GM19023 (cell line): ENCODE results near the gene WDR45B.

Experiments used
- ATAC-seq: cut with Tn5 transposase; IDR thresholded peaks from one replicate; pipeline ENCODE4 v1.9.1; 2021; ENCODE audit warnings: mild to moderate bottlenecking, moderate library complexity; ENCODE audit not compliant: unreplicated experiment

WDR45B gene

DNA sequence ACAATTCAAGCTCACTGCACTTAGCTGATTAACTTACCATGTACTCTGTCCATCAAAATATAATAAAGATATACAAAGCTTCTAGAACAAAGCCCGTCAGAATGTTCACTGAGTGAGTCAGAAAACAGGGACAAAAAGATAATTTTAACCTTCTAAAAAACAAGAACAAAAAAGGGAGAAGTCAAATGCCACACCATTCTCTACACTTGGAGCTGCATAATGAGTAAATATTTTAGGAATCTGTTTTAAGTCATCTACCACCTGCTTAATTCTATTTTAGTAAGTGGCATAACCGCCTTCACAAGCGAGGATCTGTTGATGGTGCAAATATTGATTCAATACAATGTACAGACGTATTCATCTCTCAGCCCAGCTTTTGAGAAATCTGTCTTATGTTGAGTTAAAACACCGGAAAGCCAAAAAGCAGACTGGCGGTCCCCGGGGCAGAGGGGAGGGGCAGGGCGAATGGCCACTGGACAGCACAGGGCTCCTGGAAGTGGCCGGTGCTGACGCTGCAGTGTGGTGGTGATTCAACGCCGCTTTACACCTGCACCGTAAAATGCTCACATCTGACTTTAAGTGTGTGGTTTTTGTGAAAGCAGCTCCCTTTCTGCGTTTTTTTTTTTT, 30.1 kb upstream of the WDR45B start:
- ATAC-seq, result no peak

DNA sequence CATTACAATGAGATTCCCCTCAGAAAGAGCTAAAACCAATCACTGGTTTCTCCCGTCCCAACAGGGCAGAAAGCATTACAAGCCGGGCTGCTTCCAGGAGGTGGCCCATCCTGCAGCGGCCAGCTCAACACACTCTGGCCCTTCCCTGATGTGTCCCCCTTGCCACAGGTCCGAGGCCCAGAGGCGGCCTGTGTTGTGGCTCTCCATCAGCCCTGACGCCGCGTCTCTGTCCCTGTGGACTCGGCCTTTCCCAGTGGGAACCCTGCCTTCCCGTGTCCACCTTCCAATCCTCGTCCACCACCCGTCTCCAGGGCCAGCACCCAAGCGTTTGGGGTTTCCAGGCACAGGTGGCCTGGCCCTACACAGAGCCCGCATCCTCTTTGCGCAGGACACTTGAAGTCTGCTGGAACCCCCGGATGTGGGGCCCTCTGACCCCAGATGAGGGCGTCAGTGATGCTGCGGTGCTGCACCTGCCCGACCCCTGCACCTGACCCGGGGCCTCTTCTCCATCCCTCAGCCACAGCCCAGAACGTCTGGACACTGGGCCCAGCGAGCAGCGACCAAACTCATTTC, 29.2 kb upstream of the WDR45B start:
- no peak for ATAC-seq

DNA sequence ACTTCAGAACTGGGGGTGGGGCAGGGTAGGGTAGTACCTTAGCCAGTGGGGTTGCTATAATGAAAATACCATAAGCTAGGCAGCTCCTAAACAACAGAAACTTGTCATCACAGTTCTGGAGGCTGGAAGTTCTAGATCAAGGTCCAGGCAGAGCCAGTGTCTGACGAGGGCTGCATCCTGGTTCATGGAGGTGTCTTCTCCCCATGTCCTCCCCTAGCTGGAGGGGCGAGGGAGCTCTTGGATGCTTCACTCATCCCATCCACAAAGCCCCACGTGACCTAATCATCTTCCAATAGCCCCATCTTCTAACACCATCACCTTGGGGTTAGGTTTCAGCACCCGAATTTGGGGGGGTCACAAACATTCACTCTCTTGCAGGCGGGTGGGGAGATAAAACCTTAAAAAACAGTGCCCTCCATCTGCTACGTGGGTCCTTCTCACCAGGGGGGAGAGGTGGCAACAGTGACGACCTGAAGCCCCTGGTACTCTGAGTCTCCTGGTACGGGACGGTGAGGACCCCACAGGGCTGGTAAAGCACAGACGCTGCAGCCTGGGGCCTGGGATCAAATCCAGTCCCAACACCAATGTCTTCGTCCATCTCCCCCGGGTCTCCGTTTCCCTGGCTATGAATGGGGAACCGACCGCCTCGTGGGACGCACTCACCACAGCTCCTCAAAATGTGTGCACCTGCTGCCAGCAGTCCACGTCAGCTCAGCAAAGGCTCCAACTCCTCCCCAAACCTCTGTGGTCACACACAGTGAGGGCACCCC, 27.4 kb upstream of the WDR45B start:
- no peak for ATAC-seq

DNA sequence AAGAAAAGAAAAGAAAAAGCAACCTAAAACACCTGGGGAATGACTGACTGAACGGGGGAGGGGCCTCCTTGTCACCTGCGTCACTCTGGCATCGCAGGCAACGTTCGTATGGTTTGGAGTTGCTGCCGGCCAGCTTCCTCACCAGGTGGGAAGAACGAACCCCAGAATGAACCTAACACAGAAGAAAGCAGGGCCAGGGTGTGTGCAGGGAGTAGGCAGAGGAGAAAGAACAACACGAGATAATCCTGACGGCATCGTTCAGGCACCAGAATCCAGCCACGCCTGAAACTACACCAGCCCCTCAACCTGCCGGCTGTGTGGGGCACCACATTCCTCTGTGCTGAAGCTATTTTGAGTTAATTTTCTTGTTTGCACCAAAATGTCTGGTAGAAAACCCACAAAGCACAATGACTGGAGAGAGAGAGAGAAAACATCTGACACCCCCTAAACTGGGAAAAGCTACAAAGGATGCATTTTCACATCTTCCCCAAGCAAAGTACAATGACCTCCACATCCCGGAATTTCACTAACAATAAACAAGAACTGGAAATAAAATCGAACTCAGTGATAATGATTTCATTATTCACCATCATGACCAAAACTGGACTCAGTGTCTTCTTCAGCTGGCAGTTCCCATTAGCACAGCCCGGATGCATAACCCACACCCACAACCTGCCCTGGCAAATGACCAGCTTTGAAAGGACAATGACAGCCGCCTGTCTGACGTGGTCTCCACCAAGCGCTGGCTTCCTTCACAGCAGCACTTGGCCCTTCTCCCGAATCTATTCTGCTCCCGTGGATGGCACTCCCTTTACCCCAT, 26.6 kb upstream of the WDR45B start:
- ATAC-seq, result no peak

DNA sequence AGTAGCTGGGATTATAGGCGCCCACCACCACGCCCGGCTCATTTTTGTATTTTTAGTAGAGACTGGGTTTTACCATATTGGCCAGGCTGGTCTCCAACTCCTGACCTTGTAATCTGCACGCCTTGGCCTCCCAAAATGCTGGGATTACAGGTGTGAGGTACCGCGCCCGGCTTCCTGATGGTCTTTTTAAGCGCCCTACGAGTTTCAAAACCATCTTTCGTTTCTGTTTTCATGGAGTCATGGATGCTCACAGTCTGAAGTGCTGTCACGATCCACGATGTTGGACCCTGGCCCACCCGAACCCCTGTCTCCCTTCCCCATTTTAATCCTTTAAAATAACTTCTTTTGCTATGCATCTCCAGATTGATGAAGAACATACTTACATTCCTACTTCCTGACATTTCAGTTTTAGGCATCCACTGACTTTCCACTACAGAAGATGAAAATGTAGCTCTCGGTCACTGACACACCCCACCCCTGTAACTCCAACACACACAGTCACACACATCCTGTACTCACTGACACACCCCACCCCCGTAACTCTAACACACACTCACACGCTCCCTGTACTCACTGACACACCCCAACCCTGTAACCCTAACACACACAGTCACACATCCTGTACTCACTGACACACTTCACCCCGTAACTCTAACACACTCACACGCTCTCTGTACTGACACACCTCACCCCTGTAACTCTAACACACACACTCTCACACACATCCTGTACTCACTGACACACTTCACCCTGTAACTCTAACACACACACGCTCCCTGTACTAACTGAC, 22.6 kb upstream of the WDR45B start:
- ATAC-seq, result no peak

DNA sequence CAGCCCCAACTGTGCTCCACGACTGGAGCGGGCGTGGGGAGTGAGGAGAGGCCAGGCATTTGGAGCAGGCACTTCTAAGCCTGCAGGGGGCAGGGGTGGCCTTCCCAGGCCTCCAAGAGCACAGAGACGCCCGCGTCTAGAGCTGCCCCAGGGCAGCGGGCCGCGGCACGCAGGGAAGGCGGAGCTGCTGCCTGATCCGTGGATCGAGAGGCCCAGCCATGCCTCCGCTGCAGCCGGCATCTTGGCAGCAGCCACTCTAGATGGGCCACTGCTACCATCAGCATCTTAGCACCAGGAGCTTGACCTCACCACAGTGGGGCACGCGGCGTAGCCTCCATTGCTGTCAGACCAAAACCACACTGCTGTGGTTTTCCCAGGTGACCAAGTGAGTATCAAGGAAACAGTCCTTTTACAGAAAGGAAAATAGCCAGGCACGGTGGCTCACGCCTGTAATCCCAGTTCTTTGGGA, 20.4 kb upstream of the WDR45B start:
- no peak for ATAC-seq

DNA sequence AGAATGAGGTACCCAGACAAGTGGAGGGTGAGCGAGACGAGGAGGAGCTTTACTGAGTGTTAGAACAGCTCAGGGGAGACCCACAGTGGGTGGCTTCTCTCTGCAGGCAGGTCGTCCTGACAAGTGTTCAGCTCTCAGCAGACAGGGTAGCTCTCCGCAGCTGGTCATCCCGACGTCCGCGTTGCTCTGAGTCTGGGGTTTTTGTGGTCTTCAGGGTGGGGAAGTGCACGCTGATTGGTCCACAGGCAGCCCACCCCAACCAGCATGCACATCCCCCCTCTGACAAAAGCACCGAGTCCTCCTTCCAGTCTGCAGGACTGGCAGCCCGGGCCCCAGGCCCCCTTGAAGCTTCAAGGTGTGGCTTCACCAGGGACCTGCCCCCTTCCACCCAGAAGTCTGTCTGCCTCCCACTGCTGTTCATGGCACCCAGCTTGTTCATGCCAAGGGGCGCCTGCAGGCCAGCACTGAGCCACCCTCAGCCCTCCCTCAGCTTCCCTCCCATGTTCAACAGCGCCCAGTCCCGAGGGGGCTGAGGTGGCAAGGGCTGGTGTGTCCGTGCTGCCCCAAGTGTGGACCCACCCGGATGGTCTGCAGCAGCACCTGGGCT, 19.9 kb upstream of the WDR45B start:
- ATAC-seq, result no peak

DNA sequence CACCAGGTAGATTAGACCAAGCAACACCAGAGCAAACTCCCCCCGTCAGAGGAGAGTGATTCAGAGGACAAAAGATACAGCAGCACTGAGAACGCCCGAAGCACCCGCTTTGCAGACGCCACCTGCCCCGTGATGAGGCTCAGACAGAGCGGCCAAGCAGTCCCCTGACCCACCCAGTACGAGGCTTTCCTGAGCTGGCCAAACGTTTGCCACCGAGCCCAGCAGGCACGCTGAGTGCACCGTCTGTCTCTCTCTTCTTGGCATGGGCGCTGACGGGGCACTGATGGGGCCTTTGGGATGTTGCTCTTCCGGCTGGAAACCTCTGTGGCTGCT, 19.4 kb upstream of the WDR45B start:
- ATAC-seq, result no peak

DNA sequence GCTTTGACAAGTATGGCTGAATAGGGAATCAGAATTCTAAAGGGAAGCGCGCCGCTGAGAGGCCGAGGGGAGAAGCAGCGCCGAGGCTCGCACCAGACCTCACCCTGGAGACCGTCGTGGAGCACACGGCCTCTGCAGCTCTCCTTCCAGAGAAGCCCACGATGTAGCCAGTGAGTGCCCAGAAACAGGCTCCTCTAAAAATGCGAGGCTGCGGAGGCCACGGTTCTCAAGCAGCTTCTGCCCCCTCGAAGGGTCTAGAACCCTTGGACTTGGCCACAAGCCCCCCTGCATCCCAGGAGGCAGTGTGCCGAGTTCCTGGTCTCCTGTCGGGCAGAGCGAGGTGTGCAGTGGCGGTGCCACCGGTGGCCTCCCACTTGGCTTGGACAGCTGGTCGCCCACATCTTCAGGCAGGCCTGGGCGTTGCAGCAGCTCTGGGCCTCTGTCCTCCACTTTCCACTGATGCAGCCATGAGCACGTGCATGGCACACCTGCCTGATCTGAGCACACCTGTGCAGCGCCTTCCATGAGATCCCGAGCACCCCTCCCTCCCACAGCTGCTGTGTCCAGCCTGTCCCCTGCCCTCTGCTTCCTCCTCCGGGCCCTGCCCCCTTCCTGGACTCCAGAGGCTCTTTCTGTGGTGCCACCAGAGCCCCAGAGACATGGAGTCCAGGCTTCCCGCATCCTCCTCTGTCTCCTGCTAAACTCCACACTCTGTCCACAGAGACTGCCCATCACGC, 18.9 kb upstream of the WDR45B start:
- ATAC-seq, result no peak

DNA sequence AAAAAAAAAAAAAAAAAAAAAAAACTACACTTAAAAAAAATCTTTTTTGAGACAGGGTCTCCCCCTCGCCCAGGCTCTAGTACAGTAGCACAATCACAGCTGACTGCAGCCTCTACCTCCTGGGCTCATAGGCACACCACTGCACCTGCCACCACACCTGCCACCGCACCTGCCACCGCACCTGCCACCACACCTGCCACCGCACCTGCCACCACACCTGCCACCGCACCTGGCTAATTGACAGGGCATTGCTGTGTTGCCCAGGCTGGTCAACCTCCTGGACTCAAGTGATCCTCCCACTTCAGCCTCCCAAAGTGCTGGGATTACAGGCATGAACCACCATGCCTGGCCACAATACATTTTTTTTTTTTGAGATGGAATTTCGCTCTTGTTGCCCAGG, 17.6 kb upstream of the WDR45B start:
- ATAC-seq, result no peak

DNA sequence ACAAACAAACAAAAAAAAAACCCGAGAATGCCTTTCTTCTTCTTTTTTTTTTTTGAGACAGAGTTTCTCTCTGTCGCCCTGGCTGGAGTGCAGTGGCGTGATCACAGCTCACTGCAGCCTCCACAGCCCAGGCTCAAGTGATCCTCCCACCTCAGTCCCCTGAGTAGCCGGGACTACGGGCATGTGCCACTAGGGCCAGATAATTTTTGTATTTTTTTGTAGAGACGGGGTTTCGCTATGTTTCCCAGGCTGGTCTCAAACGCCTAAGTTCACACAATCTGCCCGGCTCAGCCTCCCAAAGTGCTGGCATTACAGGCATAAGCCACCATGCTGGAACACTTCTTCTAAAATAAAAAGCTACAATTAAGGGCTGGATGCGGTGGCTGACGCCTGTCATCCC, 17.0 kb upstream of the WDR45B start:
- ATAC-seq, result no peak

DNA sequence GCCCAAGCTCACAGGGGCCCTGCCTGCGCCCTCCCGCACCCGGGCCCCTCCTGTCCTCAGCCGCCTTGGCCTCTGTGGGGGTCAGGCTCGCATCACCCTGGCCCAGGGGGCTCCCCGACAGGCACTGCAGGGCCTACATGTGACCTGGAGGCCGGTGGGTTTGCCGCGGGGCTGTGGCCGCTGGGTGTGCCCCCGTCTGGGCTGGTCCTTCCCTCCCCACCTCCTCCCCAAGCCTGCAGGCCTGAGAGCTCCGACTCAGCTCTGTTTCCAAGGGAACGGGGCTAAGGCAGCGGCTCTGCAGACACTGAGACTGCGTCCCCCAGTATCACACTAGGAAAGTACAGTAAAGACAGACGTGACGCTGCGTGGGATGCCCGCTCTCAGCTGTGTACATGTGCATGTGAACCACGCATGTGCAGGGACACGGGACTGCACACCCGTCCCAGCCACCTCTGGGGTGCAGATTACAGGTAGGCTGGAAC, 16.5 kb upstream of the WDR45B start:
- ATAC-seq, result no peak

DNA sequence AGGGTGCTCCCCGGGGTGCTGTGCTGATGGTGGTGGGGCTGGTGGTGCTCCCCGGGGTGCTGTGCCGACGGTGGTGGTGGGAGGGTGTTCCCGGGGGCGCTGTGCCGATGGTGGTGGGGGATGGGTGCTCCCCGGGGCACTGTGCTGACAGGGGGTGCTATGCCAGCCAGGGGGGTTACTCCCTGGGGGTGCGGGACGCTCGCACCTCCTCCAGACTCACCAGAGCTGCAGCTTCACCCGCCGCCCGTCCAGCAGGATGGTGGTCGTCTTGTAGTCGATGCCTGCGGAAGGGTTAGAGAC, 16.0 kb upstream of the WDR45B start:
- ATAC-seq, result no peak

DNA sequence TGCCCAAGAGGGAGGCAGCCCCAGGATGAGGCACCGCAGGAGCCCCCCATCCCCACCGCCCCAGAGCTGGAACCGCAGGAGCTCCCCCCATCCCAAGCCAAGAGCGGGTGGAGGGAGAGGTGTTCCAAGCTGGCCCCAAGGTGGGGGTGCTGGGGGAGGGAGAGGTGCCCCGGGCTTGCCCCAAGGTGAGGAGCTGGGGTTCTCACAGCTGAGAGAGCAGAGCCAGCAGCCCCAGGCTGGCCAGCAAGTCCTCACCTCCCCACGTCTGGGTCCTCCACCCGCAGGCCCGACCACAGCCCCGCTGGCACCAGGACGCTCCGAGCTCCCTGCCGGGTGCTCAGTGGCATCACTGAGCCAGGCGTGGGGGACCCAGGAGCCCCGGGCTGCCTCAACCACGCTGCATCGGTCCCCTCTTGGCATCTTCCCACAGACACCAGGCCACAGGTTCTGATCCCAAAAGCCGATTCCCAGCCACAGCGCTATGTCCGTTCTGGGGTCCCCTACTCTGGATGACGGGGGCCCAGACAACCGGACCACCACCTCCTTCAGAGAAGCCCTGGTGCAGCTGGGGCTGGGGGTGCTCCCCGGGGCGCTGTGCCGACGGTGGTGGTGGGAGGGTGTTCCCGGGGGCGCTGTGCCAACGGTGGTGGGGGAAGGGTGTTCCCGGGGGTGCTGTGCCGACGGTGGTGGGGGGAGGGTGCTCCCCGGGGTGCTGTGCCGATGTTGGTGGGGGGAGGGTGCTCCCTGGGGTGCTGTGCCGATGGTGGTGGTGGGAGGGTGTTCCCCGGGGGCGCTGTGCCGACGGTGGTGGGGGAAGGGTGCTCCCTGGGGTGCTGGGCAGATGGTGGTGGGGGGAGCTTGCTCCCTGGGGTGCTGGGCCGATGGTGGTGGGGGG, 15.4 kb upstream of the WDR45B start:
- no peak for ATAC-seq

DNA sequence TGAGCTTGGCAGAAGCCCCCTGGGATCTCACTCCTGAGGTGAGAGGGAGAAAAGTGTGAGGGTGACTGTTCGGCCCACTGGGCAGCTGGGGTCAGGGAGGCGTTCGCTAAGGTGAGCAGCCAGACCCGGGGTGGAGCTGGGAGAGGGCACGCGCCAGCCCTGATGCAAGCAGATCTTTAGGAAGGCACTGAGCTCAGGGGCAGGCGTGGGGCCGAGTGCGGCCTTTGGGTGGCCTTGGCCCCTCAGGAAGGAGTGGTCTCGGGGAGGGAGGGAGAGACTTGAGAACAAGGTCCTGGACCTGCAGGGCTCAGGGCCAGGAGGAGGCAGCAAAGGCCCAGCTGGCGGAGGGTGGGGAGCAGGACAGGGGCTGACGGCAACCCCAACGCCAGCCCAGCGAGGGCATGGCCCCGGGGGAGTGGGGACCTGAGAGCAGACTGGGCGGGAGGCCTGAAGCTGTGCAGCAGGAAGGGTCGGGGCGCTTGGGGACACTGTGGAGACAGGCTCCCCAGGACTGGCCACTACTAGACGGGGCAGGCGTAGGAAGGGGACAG, 14.5 kb upstream of the WDR45B start:
- ATAC-seq, result no peak

DNA sequence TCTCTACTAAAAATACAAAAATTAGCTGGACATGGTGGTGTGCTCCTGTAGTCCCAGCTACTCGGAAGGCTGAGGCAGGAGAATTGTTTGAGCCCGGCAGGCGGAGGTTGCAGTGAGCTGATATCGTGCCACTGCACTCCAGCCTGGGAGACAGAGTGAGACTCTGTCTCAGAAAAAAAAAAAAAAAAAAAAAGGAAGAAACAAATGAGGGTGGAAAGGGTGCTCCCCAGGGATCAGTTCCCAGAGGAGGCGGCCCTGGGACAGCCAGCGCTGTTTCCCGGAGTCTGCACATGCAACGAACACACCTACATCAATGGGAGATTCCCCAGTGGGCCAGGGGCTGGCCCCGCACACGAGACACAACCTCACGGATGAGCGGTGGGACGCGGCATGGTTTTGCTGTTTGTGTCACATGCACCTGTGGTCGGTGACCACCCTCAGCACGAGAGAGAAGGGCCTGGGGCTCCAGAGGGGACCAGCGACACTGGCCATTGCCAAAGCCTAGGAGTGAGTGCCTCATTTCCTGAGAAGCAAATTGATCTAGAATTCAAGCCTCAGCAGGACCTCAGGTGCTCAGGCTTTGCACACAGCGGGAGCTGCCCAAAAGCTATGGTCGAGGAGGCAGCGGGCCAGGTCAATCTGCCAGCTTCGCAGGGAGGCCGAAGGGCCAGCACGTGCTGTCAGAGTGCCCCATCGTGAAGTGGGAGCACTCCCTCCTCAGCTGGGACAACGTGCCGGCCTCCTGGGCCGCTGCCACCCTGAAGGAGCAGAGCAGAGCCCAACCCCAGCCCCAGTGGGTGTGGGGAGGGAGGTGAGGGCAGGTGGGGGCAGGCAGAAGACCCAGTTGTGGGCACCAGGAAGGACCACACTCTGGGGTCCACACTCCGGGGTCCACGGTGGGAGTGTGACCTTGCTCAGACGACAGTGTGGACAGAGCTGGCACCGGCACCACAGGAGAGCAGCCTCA, 13.8 kb upstream of the WDR45B start:
- no peak for ATAC-seq

DNA sequence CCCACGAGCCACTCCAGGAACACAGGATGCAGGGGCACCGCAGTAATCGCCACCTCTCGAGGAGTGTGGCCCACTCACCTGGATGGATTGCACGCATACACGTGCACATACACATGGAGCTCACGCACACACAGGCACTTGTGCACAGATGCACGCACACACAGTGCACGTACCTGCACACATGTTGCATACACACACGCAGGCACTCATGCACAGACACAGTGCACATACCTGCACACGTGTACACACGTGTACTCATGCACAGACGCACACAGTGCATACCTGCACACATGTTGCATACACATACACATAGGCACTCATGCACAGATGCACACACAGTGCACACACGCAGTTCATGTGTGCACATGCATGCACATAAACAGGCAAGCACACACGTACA, 11.6 kb upstream of the WDR45B start:
- ATAC-seq, result no peak
